ENCODE data around the gene NOS2.
"Not testable (repeated sequence)": the region's sequence is repeated elsewhere in the genome, so short reads cannot be mapped to it uniquely, and the experiment has no call there.

The NOS2 gene

DNA sequence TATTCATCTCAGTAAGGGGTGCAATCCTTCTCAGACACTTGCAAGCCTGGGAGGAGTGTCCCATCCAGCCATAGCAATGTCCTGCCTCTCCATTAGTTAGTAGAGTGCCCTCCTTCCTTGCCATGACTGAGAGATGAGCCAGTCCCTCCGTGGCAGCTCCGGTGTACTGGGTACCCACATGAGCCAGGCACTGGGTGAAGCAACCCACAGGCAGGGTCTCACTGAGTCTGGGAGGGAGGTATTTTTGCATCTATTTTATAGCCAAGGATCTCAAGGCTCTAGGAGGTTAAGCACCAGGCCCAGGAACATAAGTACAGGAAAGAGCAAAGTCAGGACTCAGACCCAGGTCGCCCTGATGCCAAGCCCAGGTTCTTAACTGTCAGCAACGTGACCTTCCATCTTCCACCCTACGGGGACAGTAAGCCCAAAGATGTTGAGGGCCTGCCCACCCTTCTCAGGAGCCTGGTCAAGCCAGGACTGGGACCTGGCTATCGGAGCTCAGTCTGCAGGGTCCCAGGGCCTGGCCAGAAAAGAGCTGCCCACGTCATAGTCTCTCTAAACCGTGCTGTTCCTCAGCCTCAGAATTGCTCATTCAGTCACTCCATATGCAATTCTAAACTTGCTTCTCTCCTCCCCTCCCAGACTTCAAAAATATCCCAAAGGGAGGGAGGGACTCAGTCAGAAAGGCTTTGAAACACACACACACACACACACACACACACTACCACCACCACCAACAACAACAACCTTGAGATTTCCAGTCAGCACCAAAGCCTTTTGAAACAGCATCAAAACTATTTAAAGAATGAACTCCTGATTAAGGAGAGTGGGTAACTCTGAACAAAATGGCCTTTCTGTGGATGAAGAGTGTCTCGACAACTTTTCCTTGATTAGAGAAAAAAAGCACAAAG lies 16.6 kb downstream of the NOS2 start:
- DNase-seq = no peak

- no peak for DNase-seq
Observed at GRCh38 chr17:27782791-27783206, 17.5 kb downstream of the NOS2 start.

GRCh38 chr17:27780828-27781404 lies 19.4 kb downstream of the NOS2 start:
- DNase-seq = no peak

DNA sequence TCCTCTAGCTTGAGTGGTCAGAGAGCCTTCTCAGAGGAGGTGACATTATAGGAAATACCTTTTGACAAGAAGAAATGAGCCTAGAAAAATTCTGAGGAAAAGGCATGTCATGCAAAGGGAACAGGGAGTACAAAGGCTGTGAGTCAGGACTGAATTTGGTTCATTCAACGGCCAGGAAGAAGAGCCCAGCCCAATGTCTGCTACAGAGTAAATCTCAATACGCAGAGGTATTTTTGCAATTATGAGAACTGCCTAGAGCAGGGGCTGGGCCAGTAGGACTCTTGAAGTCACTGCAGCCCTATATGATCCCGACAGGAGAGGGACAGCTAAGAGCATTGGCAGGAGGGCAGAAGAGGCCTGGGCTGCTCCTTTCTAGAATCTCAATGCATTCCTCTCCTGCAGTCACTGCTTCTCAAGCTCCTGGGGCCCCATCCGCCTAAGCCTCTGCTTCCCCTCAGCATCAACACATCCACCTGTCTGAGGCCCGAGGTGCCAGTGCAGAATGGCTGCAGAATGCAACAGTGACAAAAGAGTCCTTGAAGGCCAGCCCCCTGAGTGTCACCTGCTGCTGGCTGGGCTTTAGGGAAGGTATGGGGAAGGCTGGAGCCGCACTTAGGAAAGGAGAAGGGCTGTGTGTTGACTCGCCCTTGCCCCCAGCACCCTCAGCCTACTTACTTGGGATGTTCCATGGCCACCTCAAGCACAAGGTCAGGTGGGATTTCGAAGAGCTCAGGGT lies 20.1 kb downstream of the NOS2 start:
- DNase-seq = no peak

GRCh38 chr17:27778183-27778582 lies 22.1 kb downstream of the NOS2 start:
- no peak for DNase-seq

- no peak for DNase-seq
Observed at GRCh38 chr17:27776882-27777624, 23.3 kb downstream of the NOS2 start.

DNA sequence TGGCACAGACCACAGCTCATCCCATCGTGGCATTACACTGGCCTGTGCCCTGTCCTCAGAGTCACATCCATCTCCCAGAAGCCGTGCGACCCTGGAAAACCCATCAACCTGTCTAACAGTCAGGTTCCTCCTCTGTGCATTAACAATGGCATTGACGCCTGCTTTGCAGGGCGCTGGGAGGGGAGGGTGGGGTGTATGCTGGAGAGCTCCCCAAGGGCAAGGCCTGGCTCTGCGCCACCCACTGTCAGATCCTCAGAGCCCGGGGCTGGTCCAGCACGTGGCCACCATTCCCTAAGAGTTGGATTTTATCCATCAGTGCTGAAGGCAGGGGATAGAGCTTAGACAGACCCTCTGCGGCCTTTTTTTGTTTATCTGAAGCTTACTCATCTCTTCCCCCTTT lies 28.7 kb downstream of the NOS2 start:
- no peak for DNase-seq

DNA sequence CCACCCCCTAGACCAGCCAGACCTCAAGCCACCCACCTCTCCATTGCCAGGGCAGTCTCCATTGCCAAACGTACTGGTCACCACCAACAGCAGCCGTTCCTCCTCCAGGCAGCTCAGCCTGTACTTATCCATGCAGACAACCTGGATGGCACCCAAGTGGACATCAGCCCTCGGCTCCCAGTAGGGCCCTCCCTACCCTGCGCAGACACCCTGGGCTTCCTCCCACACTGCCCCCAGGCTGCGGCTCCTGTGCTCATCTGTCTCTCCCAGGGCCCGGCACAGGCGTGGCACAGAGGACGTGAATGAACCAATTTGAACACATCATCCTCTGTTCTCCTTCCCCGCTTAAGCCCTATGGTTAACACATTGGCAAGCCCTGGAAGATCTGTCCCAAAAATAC lies 29.5 kb downstream of the NOS2 start:
- DNase-seq = no peak

- DNase-seq = no peak
Observed at GRCh38 chr17:27768858-27769410, 31.4 kb downstream of the NOS2 start.

- no peak for DNase-seq
Observed at GRCh38 chr17:27766438-27766837, 33.9 kb downstream of the NOS2 start.

- DNase-seq = no peak
Observed at GRCh38 chr17:27765353-27765752, 35.0 kb downstream of the NOS2 start.

GRCh38 chr17:27764589-27764988 lies 35.7 kb downstream of the NOS2 start:
- DNase-seq = no peak

- DNase-seq = no peak
Observed at GRCh38 chr17:27762527-27763305, 37.6 kb downstream of the NOS2 start.

DNA sequence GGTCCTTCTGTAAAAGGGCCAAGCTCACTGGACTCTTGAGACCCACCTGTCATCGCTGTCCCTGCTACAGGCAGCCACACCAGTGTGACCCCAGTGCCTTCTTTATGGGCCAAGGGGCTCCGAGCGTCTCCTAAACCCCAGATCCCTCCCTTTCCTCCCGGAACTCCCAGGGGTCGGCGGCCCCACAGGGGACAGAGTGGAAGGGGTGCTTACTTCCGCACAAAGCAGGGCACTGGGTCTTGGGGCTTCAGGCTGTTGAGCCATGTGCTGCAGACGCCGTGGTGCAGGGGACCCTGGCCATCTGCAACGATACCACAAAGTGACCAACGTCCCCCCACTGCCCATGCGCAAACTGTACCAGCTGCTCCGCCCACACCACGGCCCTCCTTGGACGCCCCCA lies 39.4 kb downstream of the NOS2 start:
- not testable (repeated sequence) for DNase-seq

DNA sequence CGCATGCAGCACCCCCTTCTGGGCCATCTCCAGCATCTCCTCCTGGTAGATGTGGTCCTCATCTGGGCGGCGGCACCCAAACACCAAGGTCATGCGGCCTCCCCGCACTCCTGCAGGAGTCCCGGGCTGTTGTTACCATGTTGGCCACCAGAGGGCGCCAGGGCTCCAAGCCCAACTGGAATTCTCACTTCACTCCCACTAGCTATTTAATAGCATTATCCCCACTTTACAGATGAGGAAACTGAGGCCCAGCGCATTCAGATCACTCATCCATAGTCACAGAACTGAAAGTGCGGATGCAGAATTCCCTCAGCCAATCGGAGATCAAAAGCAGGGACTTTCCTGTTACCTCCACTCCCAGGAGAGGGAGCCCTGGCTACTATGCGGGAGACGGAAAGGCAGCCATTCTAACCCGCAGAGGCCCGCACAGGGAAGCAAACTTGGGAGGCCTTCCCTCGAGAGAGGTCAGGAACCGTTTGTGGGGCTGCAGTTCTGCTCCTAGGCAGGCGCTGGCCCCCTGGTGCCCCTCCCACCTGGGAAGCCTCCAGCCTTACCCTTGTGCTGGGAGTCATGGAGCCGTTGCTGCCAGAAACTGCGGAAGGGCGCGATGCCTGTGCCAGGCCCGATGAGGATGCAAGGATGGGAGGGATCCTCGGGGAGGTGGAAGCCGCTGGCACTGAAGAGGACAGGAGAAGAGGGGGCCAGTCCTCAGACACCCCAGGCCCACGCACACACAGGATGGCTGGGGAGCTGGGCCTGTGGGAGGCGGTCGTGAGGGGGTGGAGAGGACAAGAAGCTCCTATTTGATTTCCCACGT lies 40.1 kb downstream of the NOS2 start:
- DNase-seq = no peak

DNA sequence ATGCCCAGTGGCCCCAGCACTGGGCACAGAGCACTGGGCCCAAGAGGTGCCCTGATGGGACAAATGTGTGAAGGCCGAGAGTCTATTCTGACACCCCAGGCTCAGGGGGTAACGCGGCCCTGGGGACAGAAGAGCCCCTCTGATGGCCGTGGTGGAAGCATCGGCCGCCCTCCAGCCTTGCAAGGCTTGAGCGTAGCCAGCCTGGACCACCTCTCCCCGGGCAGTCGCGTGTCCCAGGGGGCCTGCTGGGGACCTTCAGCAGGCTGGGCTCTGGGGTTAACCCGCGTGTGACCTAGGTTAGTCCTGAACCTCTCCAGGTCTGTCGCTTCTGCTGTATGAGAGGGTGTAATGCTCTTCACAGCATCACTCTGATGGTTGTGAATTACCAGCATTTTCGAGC lies 40.8 kb downstream of the NOS2 start:
- DNase-seq = no peak

- DNase-seq = no peak
Observed at GRCh38 chr17:27756467-27757371, 43.6 kb downstream of the NOS2 start.

GRCh38 chr17:27755706-27756466 lies 44.4 kb downstream of the NOS2 start:
- DNase-seq = no peak

- DNase-seq = no peak
Observed at GRCh38 chr17:27754549-27754948, 45.8 kb downstream of the NOS2 start.

All from NCI-H1436 treated with DMSO at 0.1 percent for 48 hours (cell line).